Astrocyte of the cerebellum (primary cell): ENCODE measurements around the gene LENEP.

Experiments
- DNase-seq: peaks from one replicate; pipeline ENCODE4 v3.0.0-alpha.2; 2011; ENCODE audit warnings: low read depth
- H3K4me3 ChIP-seq: 2 replicates; pipeline ENCODE4 v1.5.1; 2011; ENCODE audit warnings: mild to moderate bottlenecking, low read depth, low read length, moderate library complexity
- in situ Hi-C: cut with HindIII; loops from 2 replicates; pipeline ENCODE4 v1.10.0; 2017; ENCODE audit warnings: low sequenced_read_pairs
- TF ChIP-seq, protein P1 (sequence below): IDR thresholded peaks from 2 replicates; pipeline ENCODE4 v1.5.1; 2012; ENCODE audit warnings: low read length, low read depth, moderate library complexity, mild to moderate bottlenecking; ENCODE audit errors: missing control alignments

LENEP gene

DNA sequence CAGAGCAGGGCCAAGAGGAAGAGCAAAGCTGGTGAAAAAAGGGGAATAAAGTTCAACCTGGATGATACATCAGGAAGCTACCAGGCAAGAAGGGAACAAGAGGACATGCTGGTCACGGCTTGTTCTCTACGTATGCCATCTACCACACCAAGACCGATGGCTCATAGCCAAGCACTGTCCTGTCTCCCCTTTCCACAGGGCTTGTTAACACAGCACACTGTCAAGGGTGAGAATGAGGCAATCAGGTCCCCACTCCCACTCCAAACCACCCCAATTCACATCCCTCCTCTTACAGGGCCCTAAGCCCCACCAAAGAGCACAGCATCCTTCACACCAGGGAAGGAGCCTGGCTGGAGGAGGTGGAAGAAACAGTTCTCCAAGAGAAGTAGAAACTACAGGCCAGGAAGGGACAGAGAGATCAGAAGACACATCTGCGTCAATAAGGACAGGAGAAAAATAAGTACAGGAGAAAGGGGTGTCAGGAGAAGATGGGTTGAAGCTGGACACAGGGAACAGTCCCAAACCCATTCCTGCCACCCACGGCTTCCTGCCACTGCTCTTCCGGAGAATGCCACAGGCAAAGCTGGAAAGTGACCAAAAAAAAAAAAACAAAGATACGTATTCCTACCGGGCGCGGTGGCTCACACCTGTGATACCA is 21.9 kb upstream of the LENEP start:
- in situ Hi-C loops, result no loop called here
- TF ChIP-seq, protein P1, sequence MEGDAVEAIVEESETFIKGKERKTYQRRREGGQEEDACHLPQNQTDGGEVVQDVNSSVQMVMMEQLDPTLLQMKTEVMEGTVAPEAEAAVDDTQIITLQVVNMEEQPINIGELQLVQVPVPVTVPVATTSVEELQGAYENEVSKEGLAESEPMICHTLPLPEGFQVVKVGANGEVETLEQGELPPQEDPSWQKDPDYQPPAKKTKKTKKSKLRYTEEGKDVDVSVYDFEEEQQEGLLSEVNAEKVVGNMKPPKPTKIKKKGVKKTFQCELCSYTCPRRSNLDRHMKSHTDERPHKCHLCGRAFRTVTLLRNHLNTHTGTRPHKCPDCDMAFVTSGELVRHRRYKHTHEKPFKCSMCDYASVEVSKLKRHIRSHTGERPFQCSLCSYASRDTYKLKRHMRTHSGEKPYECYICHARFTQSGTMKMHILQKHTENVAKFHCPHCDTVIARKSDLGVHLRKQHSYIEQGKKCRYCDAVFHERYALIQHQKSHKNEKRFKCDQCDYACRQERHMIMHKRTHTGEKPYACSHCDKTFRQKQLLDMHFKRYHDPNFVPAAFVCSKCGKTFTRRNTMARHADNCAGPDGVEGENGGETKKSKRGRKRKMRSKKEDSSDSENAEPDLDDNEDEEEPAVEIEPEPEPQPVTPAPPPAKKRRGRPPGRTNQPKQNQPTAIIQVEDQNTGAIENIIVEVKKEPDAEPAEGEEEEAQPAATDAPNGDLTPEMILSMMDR, result no peak
- H3K4me3 ChIP-seq, result peak overlapping the region; percentile 81
- no peak for DNase-seq

DNA sequence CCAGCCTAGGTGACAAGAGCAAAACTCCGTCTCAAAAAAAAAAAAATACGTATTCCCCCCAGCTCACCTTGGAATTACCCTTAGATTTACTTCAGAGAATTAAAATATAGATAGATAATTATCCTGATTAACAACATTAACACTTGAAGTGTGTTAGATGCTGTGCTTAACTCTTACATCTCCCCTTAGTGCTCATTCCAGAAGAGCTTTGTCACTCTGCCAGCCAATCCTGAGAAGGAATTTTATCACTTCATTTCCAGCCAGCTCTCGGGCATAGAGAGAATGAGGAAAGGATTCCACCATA is 21.2 kb upstream of the LENEP start:
- TF ChIP-seq, protein P1, result no peak
- in situ Hi-C loops, result no loop called here
- peak overlapping the region; percentile 55 for H3K4me3 ChIP-seq
- no peak for DNase-seq

DNA sequence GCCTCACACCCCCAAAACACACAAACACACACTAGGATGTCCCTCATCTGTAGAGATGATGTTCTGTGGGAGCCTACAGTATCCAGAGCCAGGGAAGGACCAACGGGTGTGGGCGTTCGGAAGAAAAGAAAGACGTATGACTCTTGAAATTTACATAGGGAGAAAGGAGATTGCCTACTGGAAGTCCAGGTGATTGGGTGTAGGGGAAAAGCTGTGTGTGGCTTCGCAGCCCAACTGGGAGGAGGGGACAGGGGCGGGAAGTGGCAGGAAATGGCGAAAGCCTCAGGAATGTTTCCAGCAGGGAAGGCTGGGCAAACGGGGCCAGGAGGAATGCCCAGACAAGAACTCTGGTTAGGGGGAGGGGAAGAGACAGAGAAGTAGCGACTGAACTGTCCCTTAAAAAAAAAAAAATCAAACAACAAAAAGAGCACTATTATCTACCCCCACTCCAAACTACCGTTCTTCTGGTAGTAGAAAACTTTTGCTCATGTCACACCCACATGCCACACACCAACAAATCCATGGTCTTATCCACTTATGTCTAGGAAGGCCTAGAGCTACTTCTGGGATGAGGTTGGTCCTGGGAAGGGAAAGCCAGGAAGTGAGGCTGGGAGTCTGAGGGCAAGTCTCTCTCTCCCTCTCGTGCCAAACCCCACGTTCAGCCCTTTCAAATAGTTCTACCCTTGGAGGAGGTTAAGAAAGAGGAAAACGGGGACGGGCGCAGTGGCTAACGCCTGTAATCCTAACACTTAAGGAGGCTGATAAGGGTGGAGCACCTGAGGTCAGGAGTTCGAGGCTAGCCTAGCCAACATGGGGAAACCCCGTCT is 20.7 kb upstream of the LENEP start:
- peak; percentile 85 for DNase-seq
- TF ChIP-seq, protein P1, result no peak
- in situ Hi-C loops, result no loop called here
- H3K4me3 ChIP-seq, result peak overlapping the region; percentile 55

DNA sequence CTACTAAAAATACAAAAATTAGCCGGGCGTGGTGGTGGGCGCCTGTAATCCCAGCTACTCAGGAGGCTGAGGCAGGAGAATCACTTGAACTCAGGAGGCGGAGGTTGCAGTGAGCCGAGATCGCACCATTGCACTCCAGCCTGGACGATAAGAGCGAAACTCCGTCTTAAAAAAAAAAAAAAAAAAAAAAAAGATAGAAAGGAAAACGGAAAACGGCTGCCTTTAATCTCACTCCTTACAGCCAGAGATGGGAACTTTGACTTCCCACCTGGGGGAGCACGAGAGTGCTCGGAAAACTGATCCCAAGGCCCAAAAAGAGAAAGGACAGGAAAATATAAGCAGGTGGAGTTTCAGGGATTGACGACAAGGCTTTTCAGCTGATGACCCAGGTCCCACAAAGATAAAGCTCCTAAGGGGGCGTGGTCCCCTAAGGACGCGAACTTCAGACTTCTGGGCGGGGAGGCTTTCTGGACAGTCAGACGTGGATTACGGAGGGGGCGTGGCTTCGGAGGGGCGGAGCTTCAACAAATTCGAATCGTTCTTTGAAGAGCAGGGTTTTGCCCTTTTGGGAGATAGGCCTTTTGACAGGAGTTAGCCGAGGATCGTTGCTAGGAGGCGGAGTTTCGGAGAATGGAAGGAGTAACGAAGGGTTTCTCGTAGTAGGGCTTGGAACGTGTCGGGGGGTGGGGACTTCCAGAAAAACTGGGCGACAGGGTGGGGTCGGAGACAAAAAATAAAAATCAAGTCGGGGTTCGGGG is 19.9 kb upstream of the LENEP start:
- in situ Hi-C loops, result no loop called here
- peak; percentile 92 for DNase-seq

DNA sequence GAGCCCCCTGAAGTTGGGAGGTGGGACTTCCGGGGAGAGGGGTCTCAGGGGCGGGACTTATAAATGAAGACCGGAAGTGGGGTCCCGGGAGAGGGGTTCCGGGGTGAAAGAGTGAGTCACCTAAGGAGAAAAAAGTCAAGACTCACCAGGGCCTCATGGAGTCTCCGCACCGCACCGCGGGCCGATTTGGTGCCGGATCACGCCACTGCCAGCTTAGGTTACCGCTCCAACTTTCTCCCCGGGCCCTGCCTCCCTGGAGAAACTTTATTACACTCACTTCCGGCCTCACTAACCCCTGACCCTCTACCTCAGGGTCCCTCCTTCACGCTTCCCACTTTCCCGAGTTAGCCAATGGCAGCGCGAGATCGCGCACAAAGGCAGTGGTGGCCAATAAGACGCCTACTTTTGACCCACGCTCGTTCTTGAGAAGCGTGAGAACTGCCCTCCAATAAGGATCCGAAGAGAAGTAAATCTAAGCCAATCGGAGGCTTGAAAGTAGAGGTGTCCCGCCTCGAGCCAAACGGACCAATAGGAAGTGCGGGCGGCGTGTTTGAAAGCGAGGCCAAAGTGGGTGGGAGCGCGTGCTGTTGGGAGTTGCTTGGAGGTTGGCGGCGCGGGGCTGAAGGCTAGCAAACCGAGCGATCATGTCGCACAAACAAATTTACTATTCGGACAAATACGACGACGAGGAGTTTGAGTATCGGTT is 19.1 kb upstream of the LENEP start, which contains the start of gene CKS1B:
Gene CKS1B, plus strand, starts transcription at position 580 of the 706 bp plus-strand sequence. Its CDS starts 65 bp downstream, at position 645.
- DNase-seq, result peak; percentile 100
- in situ Hi-C loops, result no loop called here
- TF ChIP-seq, protein P1, result no peak
- peak within 1 kb of the TSS; percentile 55 for H3K4me3 ChIP-seq

More for the DNA sequence above, 19.9 kb upstream of the LENEP start:
- TF ChIP-seq, protein P1, result peak; percentile 19
- H3K4me3 ChIP-seq, result peak overlapping the region; percentile 55
